Hepatocyte (in vitro differentiated cells): ENCODE results near the gene KCTD17. TPM values are rescaled to one million over a fixed set of nuclear protein-coding genes. Genes with fewer than 3 reads are reported as not detected.
A peak's percentile ranks its signal among the peaks of the same experiment; 100 is the strongest.

ENCODE experiments used
- DNase-seq: peaks from one replicate; pipeline ENCODE4 v3.0.0-alpha.2; 2016; ENCODE audit warnings: low spot score
- H2AFZ ChIP-seq: fragments of 200-600 bp; sonication (generic); 2 replicates; pipeline ENCODE4 v1.6.0; 2016; ENCODE audit warnings: antibody characterized with exemption, mild to moderate bottlenecking
- H3K27ac ChIP-seq: fragments of 200-600 bp; sonication (generic); 2 replicates; pipeline ENCODE4 v1.5.1; 2016; ENCODE audit warnings: mild to moderate bottlenecking
- H3K27me3 ChIP-seq: fragments of 200-600 bp; sonication (generic); 2 replicates; pipeline ENCODE4 v1.6.1; 2016
- H3K36me3 ChIP-seq: fragments of 200-600 bp; sonication (generic); replicated peaks from 2 replicates; pipeline ENCODE4 v1.5.1; 2016; ENCODE audit warnings: low read depth; ENCODE audit not compliant: insufficient read depth
- H3K4me1 ChIP-seq: fragments of 200-600 bp; sonication (generic); 2 replicates; pipeline ENCODE4 v1.5.1; 2016; ENCODE audit warnings: mild to moderate bottlenecking, moderate library complexity; ENCODE audit not compliant: insufficient read depth
- H3K4me2 ChIP-seq: fragments of 200-600 bp; sonication (generic); 2 replicates; pipeline ENCODE4 v1.6.0; 2016
- H3K4me3 ChIP-seq: fragments of 200-600 bp; sonication (generic); 2 replicates; pipeline ENCODE4 v1.5.1; 2016; ENCODE audit warnings: mild to moderate bottlenecking
- H3K79me2 ChIP-seq: fragments of 200-600 bp; sonication (generic); 2 replicates; pipeline ENCODE4 v1.6.0; 2017; ENCODE audit warnings: mild to moderate bottlenecking
- H3K9me2 ChIP-seq: fragments of 200-600 bp; sonication (generic); replicated peaks from 2 replicates; pipeline ENCODE4 v1.6.0; 2017; ENCODE audit warnings: mild to moderate bottlenecking; ENCODE audit not compliant: insufficient read depth
- H3K9me3 ChIP-seq: fragments of 200-600 bp; sonication (generic); 2 replicates; pipeline ENCODE4 v1.5.1; 2016; ENCODE audit warnings: low read depth, mild to moderate bottlenecking
- H4K20me1 ChIP-seq: fragments of 200-600 bp; sonication (generic); 2 replicates; pipeline ENCODE4 v1.6.0; 2016; ENCODE audit warnings: mild to moderate bottlenecking; ENCODE audit not compliant: insufficient read depth, poor library complexity, severe bottlenecking
- EZH2 ChIP-seq: fragments of 200-600 bp; sonication (generic); IDR thresholded peaks from 2 replicates; pipeline ENCODE4 v1.6.1; 2016; ENCODE audit warnings: antibody characterized with exemption, mild to moderate bottlenecking, borderline replicate concordance
- EZH2phosphoT487 ChIP-seq: fragments of 200-600 bp; sonication (generic); IDR thresholded peaks from one replicate; pipeline ENCODE4 v1.6.1; 2018; ENCODE audit warnings: antibody characterized with exemption, mild to moderate bottlenecking, low read depth, moderate library complexity; ENCODE audit not compliant: unreplicated experiment, severe bottlenecking
- WGBS: methylation state at CpG from one replicate; pipeline ENCODE4 v1.1.6; 2016; ENCODE audit warnings: low lambda C conversion rate; ENCODE audit errors: missing lambda C conversion rate; 5-methylcytosine and 5-hydroxymethylcytosine counted together
- polyA plus RNA-seq: library from polyadenylated mRNA; unstranded; fragments of >200 nt; fragmentation: Nextera tagmentation; extraction: Ambion mirVana; gene quantifications from 2 replicates; pipeline ENCODE4 v1.2.1, GENCODE V29; 2016
- total RNA-seq: library from RNA; depleted of rRNA; stranded (reverse); fragments of >200 nt; gene quantifications from 2 replicates; pipeline ENCODE4 v1.2.3, GENCODE V29; 2014
- TF ChIP-seq, protein P1 (sequence below): fragments of 200-600 bp; sonication (generic); IDR thresholded peaks from 2 replicates; pipeline ENCODE4 v1.5.1; 2016; ENCODE audit warnings: antibody characterized with exemption, mild to moderate bottlenecking; ENCODE audit not compliant: poor library complexity

Gene KCTD17
- total and polyA plus RNA-seq, 2 experiments from 2014 or later, result 15.2 to 25.4 TPM

GRCh38 chr22:37098976-37099591 is 47.5 kb downstream of the KCTD17 start:
- no peaks in the 10 kb centered on the region for H3K9me2 ChIP-seq
- H3K4me3 ChIP-seq, result no peak overlapping the region
- H3K79me2 ChIP-seq, result no peaks in the 10 kb centered on the region
- no peaks in the 10 kb centered on the region for H3K36me3 ChIP-seq
- no peaks in the 10 kb centered on the region for H3K9me3 ChIP-seq
- no peak overlapping the region for H3K27ac ChIP-seq
- TF ChIP-seq, protein P1, sequence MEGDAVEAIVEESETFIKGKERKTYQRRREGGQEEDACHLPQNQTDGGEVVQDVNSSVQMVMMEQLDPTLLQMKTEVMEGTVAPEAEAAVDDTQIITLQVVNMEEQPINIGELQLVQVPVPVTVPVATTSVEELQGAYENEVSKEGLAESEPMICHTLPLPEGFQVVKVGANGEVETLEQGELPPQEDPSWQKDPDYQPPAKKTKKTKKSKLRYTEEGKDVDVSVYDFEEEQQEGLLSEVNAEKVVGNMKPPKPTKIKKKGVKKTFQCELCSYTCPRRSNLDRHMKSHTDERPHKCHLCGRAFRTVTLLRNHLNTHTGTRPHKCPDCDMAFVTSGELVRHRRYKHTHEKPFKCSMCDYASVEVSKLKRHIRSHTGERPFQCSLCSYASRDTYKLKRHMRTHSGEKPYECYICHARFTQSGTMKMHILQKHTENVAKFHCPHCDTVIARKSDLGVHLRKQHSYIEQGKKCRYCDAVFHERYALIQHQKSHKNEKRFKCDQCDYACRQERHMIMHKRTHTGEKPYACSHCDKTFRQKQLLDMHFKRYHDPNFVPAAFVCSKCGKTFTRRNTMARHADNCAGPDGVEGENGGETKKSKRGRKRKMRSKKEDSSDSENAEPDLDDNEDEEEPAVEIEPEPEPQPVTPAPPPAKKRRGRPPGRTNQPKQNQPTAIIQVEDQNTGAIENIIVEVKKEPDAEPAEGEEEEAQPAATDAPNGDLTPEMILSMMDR, result no peak
- TF ChIP-seq EZH2 (no peak), EZH2phosphoT487 (no peak)
- H4K20me1 ChIP-seq, result no peaks in the 10 kb centered on the region
- peaks cover 6% of the 10 kb centered on the region for H3K27me3 ChIP-seq
- DNase-seq, result no peak
- WGBS, result 69% methylated on average over 10 of the region's 10 CpGs
- peaks cover 4% of the 10 kb centered on the region for H3K4me1 ChIP-seq
- no peak overlapping the region for H2AFZ ChIP-seq
- H3K4me2 ChIP-seq, result no peak overlapping the region

GRCh38 chr22:37100589-37101127 is 49.1 kb downstream of the KCTD17 start:
- Histone ChIP-seq H3K27ac (peak overlapping the region; percentile 88), H4K20me1 (no peaks in the 10 kb centered on the region), H3K4me1 (peaks cover 4% of the 10 kb centered on the region), H3K9me3 (no peaks in the 10 kb centered on the region), H3K36me3 (no peaks in the 10 kb centered on the region), H3K9me2 (no peaks in the 10 kb centered on the region), H3K79me2 (no peaks in the 10 kb centered on the region), H2AFZ (no peak overlapping the region), H3K4me3 (no peak overlapping the region), H3K4me2 (peak overlapping the region; percentile 49), H3K27me3 (peaks cover 6% of the 10 kb centered on the region)
- DNase-seq, result peak; percentile 75
- TF ChIP-seq EZH2, result no peak
- TF ChIP-seq, protein P1, result no peak
- TF ChIP-seq EZH2phosphoT487, result no peak
- 71% methylated on average over 8 of the region's 8 CpGs for WGBS

GRCh38 chr22:37101311-37102066 is 49.9 kb downstream of the KCTD17 start:
- TF ChIP-seq EZH2 (no peak), EZH2phosphoT487 (no peak)
- Histone ChIP-seq H3K36me3 (no peaks in the 10 kb centered on the region), H3K4me2 (no peak overlapping the region), H3K4me1 (peaks cover 4% of the 10 kb centered on the region), H2AFZ (no peak overlapping the region), H3K27me3 (peaks cover 6% of the 10 kb centered on the region), H3K4me3 (no peak overlapping the region), H3K79me2 (no peaks in the 10 kb centered on the region), H3K27ac (peak overlapping the region; percentile 74), H3K9me3 (no peaks in the 10 kb centered on the region), H3K9me2 (no peaks in the 10 kb centered on the region), H4K20me1 (no peaks in the 10 kb centered on the region)
- DNase-seq, result no peak
- WGBS, result 91% methylated on average over 10 of the region's 10 CpGs

DNA sequence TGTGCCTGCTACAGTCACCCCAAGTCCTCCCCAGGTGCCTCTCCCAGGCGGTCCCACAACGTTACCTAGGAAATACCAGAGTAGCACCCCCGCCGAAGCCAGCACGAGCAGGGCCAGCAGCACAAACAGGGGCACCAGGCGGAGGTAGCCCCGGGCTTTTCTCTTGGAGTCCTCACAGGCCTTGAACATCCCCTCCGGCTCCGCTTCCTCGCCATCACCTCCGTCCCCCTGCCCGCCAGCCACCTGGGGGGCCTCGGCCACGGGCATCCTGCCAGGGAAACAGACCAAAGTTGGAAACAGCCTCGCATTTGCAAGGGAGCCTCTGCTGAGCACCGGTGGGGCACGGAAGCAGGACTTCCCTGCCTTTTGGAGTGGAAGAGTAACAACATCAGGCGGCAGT is 51.6 kb downstream of the KCTD17 start:
- no peaks in the 10 kb centered on the region for H3K27me3 ChIP-seq
- DNase-seq, result no peak
- H2AFZ ChIP-seq, result no peak overlapping the region
- no peak overlapping the region for H3K27ac ChIP-seq
- H3K4me1 ChIP-seq, result peaks cover 17% of the 10 kb centered on the region
- no peaks in the 10 kb centered on the region for H4K20me1 ChIP-seq
- no peaks in the 10 kb centered on the region for H3K9me2 ChIP-seq
- H3K79me2 ChIP-seq, result no peaks in the 10 kb centered on the region
- no peak for TF ChIP-seq EZH2phosphoT487
- TF ChIP-seq EZH2, result no peak
- TF ChIP-seq, protein P1, result no peak
- H3K4me2 ChIP-seq, result no peak overlapping the region
- H3K9me3 ChIP-seq, result no peaks in the 10 kb centered on the region
- WGBS, result 85% methylated on average over 17 of the region's 18 CpGs
- H3K4me3 ChIP-seq, result no peak overlapping the region
- no peaks in the 10 kb centered on the region for H3K36me3 ChIP-seq
